WTC11 (cell line): ENCODE results near the gene AKIRIN1. TPM values are rescaled to one million over a fixed set of nuclear protein-coding genes. Genes with fewer than 3 reads are reported as not detected.

ENCODE experiments used
- ATAC-seq: fragments of 200-7000 bp; cut with Tn5 transposase; 2 replicates; pipeline ENCODE4 v1.10.0; 2021; ENCODE audit warnings: mild to moderate bottlenecking, moderate library complexity
- CTCF ChIA-PET: fragments of 300-600 bp; sonication (Branson Sonifier 250); formaldehyde crosslinking; loops from one replicate; lab custom pipeline; 2021; ENCODE audit warnings: antibody characterized with exemption; lab: Charles Lee
- POLR2A ChIA-PET: fragments of 350-600 bp; sonication (Branson Sonifier 250); formaldehyde crosslinking; loops from one replicate; lab custom pipeline; 2021; ENCODE audit warnings: antibody characterized with exemption; lab: Charles Lee
- DNase-seq: peaks from one replicate; pipeline ENCODE4 v3.0.0; 2021; ENCODE audit warnings: low spot score
- H3K27ac Mint-ChIP-seq: 2 replicates; pipeline ENCODE4 v1.8.0; 2021; ENCODE audit warnings: mixed read lengths
- H3K27me3 Mint-ChIP-seq: 2 replicates; pipeline ENCODE4 v1.8.0; 2021; ENCODE audit warnings: low read depth, mild to moderate bottlenecking, moderate library complexity, mixed read lengths
- H3K36me3 Mint-ChIP-seq: 2 replicates; pipeline ENCODE4 v1.8.0; 2021; ENCODE audit warnings: mixed read lengths
- H3K4me1 Mint-ChIP-seq: 2 replicates; pipeline ENCODE4 v1.8.0; 2022; ENCODE audit warnings: mixed read lengths
- H3K4me3 Mint-ChIP-seq: 2 replicates; pipeline ENCODE4 v1.8.0; 2021; ENCODE audit warnings: mild to moderate bottlenecking, moderate library complexity, mixed read lengths
- H3K9me3 Mint-ChIP-seq: 2 replicates; pipeline ENCODE4 v1.8.0; 2021; ENCODE audit warnings: mixed read lengths
- ARID4B ChIP-seq: sonication (generic); formaldehyde crosslinking; IDR thresholded peaks from 2 replicates; pipeline ENCODE4 v1.8.0; 2023; ENCODE audit warnings: missing genetic modification reagents, mild to moderate bottlenecking, borderline replicate concordance
- ATF2 ChIP-seq: sonication (generic); formaldehyde crosslinking; IDR thresholded peaks from 2 replicates; pipeline ENCODE4 v1.8.1; 2022; ENCODE audit warnings: low read depth, missing genetic modification reagents, borderline replicate concordance
- ATF3 ChIP-seq: sonication (generic); formaldehyde crosslinking; conservative IDR thresholded peaks from 2 replicates; pipeline ENCODE4 v1.8.1; 2022; ENCODE audit warnings: mild to moderate bottlenecking, missing genetic modification reagents
- E2F4 ChIP-seq: sonication (generic); formaldehyde crosslinking; IDR thresholded peaks from 2 replicates; pipeline ENCODE4 v1.8.1; 2022; ENCODE audit warnings: low read depth, mild to moderate bottlenecking, moderate library complexity, missing genetic modification reagents, borderline replicate concordance
- EMX1 ChIP-seq: fragments of 250-450 bp; sonication (Bioruptor Pico); IDR thresholded peaks from 2 replicates; pipeline ENCODE4 v1.8.0; 2021; ENCODE audit warnings: mild to moderate bottlenecking
- FOXJ3 ChIP-seq: sonication (generic); formaldehyde crosslinking; IDR thresholded peaks from 2 replicates; pipeline ENCODE4 v1.9.0; 2021; ENCODE audit warnings: missing genetic modification reagents, mild to moderate bottlenecking, borderline replicate concordance
- FOXK1 ChIP-seq: sonication (generic); formaldehyde crosslinking; IDR thresholded peaks from 2 replicates; pipeline ENCODE4 v1.8.0; 2022; ENCODE audit warnings: mild to moderate bottlenecking, moderate library complexity, missing genetic modification reagents
- HMGXB4 ChIP-seq: sonication (generic); formaldehyde crosslinking; IDR thresholded peaks from 2 replicates; pipeline ENCODE4 v1.8.1; 2023; ENCODE audit warnings: mild to moderate bottlenecking, moderate library complexity, missing genetic modification reagents
- JAZF1 ChIP-seq: fragments of 250-450 bp; sonication (Bioruptor Pico); IDR thresholded peaks from 2 replicates; pipeline ENCODE4 v1.9.0; 2021; ENCODE audit warnings: moderate library complexity, mild to moderate bottlenecking, inconsistent platforms
- MLX ChIP-seq: sonication (generic); formaldehyde crosslinking; IDR thresholded peaks from 2 replicates; pipeline ENCODE4 v1.8.1; 2023; ENCODE audit warnings: mild to moderate bottlenecking, missing genetic modification reagents, moderate library complexity
- MXD4 ChIP-seq: fragments of 250-450 bp; sonication (Bioruptor Pico); IDR thresholded peaks from 2 replicates; pipeline ENCODE4 v1.8.0; 2021; ENCODE audit warnings: mild to moderate bottlenecking, moderate library complexity, borderline replicate concordance
- NR1H2 ChIP-seq: sonication (generic); formaldehyde crosslinking; IDR thresholded peaks from 2 replicates; pipeline ENCODE4 v1.9.0; 2021; ENCODE audit warnings: mild to moderate bottlenecking, moderate library complexity, missing genetic modification reagents
- NR3C1 ChIP-seq: sonication (generic); formaldehyde crosslinking; conservative IDR thresholded peaks from 2 replicates; pipeline ENCODE4 v1.8.1; 2023; ENCODE audit warnings: low read depth, mild to moderate bottlenecking, missing genetic modification reagents
- RELA ChIP-seq: sonication (generic); formaldehyde crosslinking; IDR thresholded peaks from 2 replicates; pipeline ENCODE4 v1.8.1; 2022; ENCODE audit warnings: missing genetic modification reagents, mild to moderate bottlenecking, borderline replicate concordance
- SMAD3 ChIP-seq: sonication (generic); formaldehyde crosslinking; IDR thresholded peaks from 2 replicates; pipeline ENCODE4 v1.8.0; 2022; ENCODE audit warnings: missing genetic modification reagents, mild to moderate bottlenecking, borderline replicate concordance
- SMAD4 ChIP-seq: sonication (generic); formaldehyde crosslinking; IDR thresholded peaks from 2 replicates; pipeline ENCODE4 v1.8.0; 2022; ENCODE audit warnings: mild to moderate bottlenecking, missing genetic modification reagents
- TP53 ChIP-seq: sonication (generic); formaldehyde crosslinking; IDR thresholded peaks from 2 replicates; pipeline ENCODE4 v1.8.1; 2023; ENCODE audit warnings: mild to moderate bottlenecking, missing genetic modification reagents
- ZNF138 ChIP-seq: sonication (generic); formaldehyde crosslinking; conservative IDR thresholded peaks from 2 replicates; pipeline ENCODE4 v1.8.1; 2022; ENCODE audit warnings: mild to moderate bottlenecking, moderate library complexity, missing genetic modification reagents
- ZNF232 ChIP-seq: sonication (generic); formaldehyde crosslinking; IDR thresholded peaks from 2 replicates; pipeline ENCODE4 v1.8.0; 2022; ENCODE audit warnings: mild to moderate bottlenecking, missing genetic modification reagents
- ZNF281 ChIP-seq: sonication (generic); formaldehyde crosslinking; IDR thresholded peaks from 2 replicates; pipeline ENCODE4 v1.8.0; 2023; ENCODE audit warnings: mild to moderate bottlenecking, missing genetic modification reagents
- ZNF317 ChIP-seq: sonication (generic); formaldehyde crosslinking; IDR thresholded peaks from 2 replicates; pipeline ENCODE4 v1.8.1; 2023; ENCODE audit warnings: low read depth, mild to moderate bottlenecking, moderate library complexity, missing genetic modification reagents, borderline replicate concordance
- ZNF396 ChIP-seq: fragments of 250-450 bp; sonication (Bioruptor Pico); IDR thresholded peaks from 2 replicates; pipeline ENCODE4 v1.8.0; 2021; ENCODE audit warnings: mild to moderate bottlenecking, moderate library complexity, borderline replicate concordance
- ZNF423 ChIP-seq: fragments of 250-450 bp; sonication (Bioruptor Pico); IDR thresholded peaks from 2 replicates; pipeline ENCODE4 v2.1.2; 2022; ENCODE audit warnings: mild to moderate bottlenecking, moderate library complexity
- total RNA-seq: library from RNA; stranded (reverse); gene quantifications from 3 replicates; pipeline ENCODE4 v1.2.3, GENCODE V29; 2021

Gene AKIRIN1
- total RNA-seq, 1 experiment from 2014 or later, result 183 TPM

GRCh38 chr1:39001516-39002421 lies 10.7 kb downstream of the AKIRIN1 start:
- no peaks in the 10 kb centered on the region for H3K9me3 Mint-ChIP-seq
- H3K36me3 Mint-ChIP-seq, result peaks cover 85% of the 10 kb centered on the region
- ATAC-seq (peak; percentile 92), DNase-seq (peak; percentile 36)
- ChIA-PET POLR2A (interaction anchor here (0.6 to 0.9 kb wide), 2 partner anchors 24 to 104 kb away, joined by 3 to 4 read pairs; partner anchors contain the start of gene NDUFS5), CTCF (interaction anchor here (0.7 to 1.5 kb wide), 6 partner anchors 13 to 1527 kb away, joined by 3 to 5 read pairs (median 4); partner anchors contain the start of gene NDUFS5)
- H3K4me1 Mint-ChIP-seq, result peaks cover 83% of the 10 kb centered on the region
- H3K27me3 Mint-ChIP-seq, result no peaks in the 10 kb centered on the region
- peak overlapping the region; percentile 98 for H3K27ac Mint-ChIP-seq
- H3K4me3 Mint-ChIP-seq, result peak overlapping the region; percentile 26
- TF ChIP-seq ZNF317 (CRISPR knock-in tag) (no peak), RELA (CRISPR knock-in tag) (no peak), FOXK1 (CRISPR knock-in tag) (peak; percentile 82), EMX1 (CRISPR knock-in tag) (no peak; the same call in 1 of the 2 replicates), SMAD3 (no peak), ATF3 (CRISPR knock-in tag) (no peak), ZNF396 (CRISPR knock-in tag) (no peak), ZNF423 (peak; percentile 38; the same call in 1 of the 2 replicates), JAZF1 (CRISPR knock-in tag) (no peak), FOXJ3 (0 out of 2 replicates have a peak, but pooled peaks have one; percentile 43), E2F4 (CRISPR knock-in tag) (no peak), ATF2 (no peak), ZNF232 (no peak), NR1H2 (no peak), NR3C1 (no peak), TP53 (no peak), SMAD4 (CRISPR knock-in tag) (no peak), ZNF281 (CRISPR knock-in tag) (no peak), ARID4B (CRISPR knock-in tag) (no peak), MLX (CRISPR knock-in tag) (no peak), MXD4 (no peak), HMGXB4 (no peak), ZNF138 (CRISPR knock-in tag) (no peak)
